ENCODE results near the gene OR6B3. TPM values are rescaled to one million over a fixed set of nuclear protein-coding genes. Genes with fewer than 3 reads are reported as not detected.
A peak's percentile ranks its signal among the peaks of the same experiment; 100 is the strongest.

OR6B3 gene
- total RNA-seq = not detected

- Histone ChIP-seq H3K4me3 (no peak within 1 kb of the TSS), H3K36me3 (no peaks in the 10 kb centered on the region), H3K4me1 (replicated peaks) (no peaks in the 10 kb centered on the region), H3K9me3 (no peaks in the 10 kb centered on the region), H3K27me3 (replicated peaks; ENCODE audit: insufficient read depth) (peaks cover 7% of the 10 kb centered on the region), H3K27ac (no peak within 1 kb of the TSS)
- no peak for DNase-seq (ENCODE audit: low spot score)
- 53% methylated on average over 28 of the region's 28 CpGs for WGBS
- intact Hi-C loops (cut with DNase I) = no loop called here
- TF ChIP-seq POLR2AphosphoS5 (IDR thresholded peaks at IDR 0.05) = no peak
- TF ChIP-seq POLR2A (IDR thresholded peaks at IDR 0.05) = no peak
- no peak for TF ChIP-seq CTCF (IDR thresholded peaks at IDR 0.05)
These were observed at the start of gene OR6B3 for GRCh38 chr2:240053173-240054155. OR6B3 (minus strand) TSS chr2:240053521.

GRCh38 chr2:240098349-240098748, 45.0 kb upstream of the OR6B3 start:
- 34% methylated on average over 2 of the region's 2 CpGs for WGBS
- TF ChIP-seq CTCF (IDR thresholded peaks at IDR 0.05) (no peak), POLR2AphosphoS5 (IDR thresholded peaks at IDR 0.05) (peak; percentile 70)
- no peak overlapping the region for H3K4me3 ChIP-seq
- H3K4me1 ChIP-seq (replicated peaks) = no peaks in the 10 kb centered on the region
- H3K36me3 ChIP-seq = no peaks in the 10 kb centered on the region
- DNase-seq (ENCODE audit: low spot score) = no peak
- no peaks in the 10 kb centered on the region for H3K9me3 ChIP-seq
- H3K27ac ChIP-seq = peak overlapping the region in 1 of 2 donors; percentile 26
- no peaks in the 10 kb centered on the region for H3K27me3 ChIP-seq (replicated peaks; ENCODE audit: insufficient read depth)
- intact Hi-C loops (cut with DNase I) = no loop called here

GRCh38 chr2:240095556-240096523, 42.5 kb upstream of the OR6B3 start:
- Histone ChIP-seq H3K4me3 (no peak overlapping the region), H3K9me3 (no peaks in the 10 kb centered on the region), H3K27ac (no peak overlapping the region), H3K4me1 (replicated peaks) (no peaks in the 10 kb centered on the region), H3K36me3 (no peaks in the 10 kb centered on the region), H3K27me3 (replicated peaks; ENCODE audit: insufficient read depth) (no peaks in the 10 kb centered on the region)
- WGBS = 6% methylated on average over 38 of the region's 43 CpGs
- intact Hi-C loops (cut with DNase I) = no loop called here
- TF ChIP-seq POLR2A (IDR thresholded peaks at IDR 0.05) (no peak), CTCF (IDR thresholded peaks at IDR 0.05) (no peak), POLR2AphosphoS5 (IDR thresholded peaks at IDR 0.05) (no peak)
- no peak for DNase-seq (ENCODE audit: low spot score)

- 52% methylated on average over 5 of the region's 5 CpGs for WGBS
These were observed 36.0 kb upstream of the OR6B3 start for GRCh38 chr2:240089306-240089705.

More at GRCh38 chr2:240089306-240089705, 36.0 kb upstream of the OR6B3 start:
- Histone ChIP-seq H3K4me3 (no peak overlapping the region), H3K36me3 (no peaks in the 10 kb centered on the region), H3K27me3 (replicated peaks; ENCODE audit: insufficient read depth) (no peaks in the 10 kb centered on the region), H3K4me1 (replicated peaks) (no peaks in the 10 kb centered on the region), H3K9me3 (no peaks in the 10 kb centered on the region), H3K27ac (no peak overlapping the region)
- DNase-seq (ENCODE audit: low spot score) = no peak
- TF ChIP-seq POLR2A (IDR thresholded peaks at IDR 0.05) = no peak
- no peak for TF ChIP-seq CTCF (IDR thresholded peaks at IDR 0.05)
- TF ChIP-seq POLR2AphosphoS5 (IDR thresholded peaks at IDR 0.05) = no peak
- intact Hi-C loops (cut with DNase I) = no loop called here

Data from prostate gland (tissue), 2 donors.